SK-N-SH treated with all-trans-retinoic acid at 6 μM for 48 hours (cell line): ENCODE data around the gene COPZ2.

Experiments
- ARNTL ChIP-seq: fragments of 450-650 bp; formaldehyde crosslinking; IDR thresholded peaks from 2 replicates; pipeline ENCODE4 v1.5.0; 2020; ENCODE audit warnings: low read depth, mild to moderate bottlenecking, moderate library complexity, borderline replicate concordance
- CREB5 ChIP-seq: fragments of 250-450 bp; sonication (Bioruptor Pico); IDR thresholded peaks from 2 replicates; pipeline ENCODE4 v1.5.1; 2020; ENCODE audit warnings: low read depth, mild to moderate bottlenecking, moderate library complexity
- RARB ChIP-seq: fragments of 250-450 bp; sonication (Bioruptor Pico); IDR thresholded peaks from 2 replicates; pipeline ENCODE4 v1.8.0; 2021; ENCODE audit warnings: mild to moderate bottlenecking, moderate library complexity
- SNAI2 ChIP-seq: fragments of 250-450 bp; sonication (Bioruptor Pico); IDR thresholded peaks from 2 replicates; pipeline ENCODE4 v1.5.0; 2020; ENCODE audit warnings: mild to moderate bottlenecking, moderate library complexity
- TCF4 ChIP-seq: fragments of 250-450 bp; sonication (Bioruptor Pico); IDR thresholded peaks from 2 replicates; pipeline ENCODE4 v1.8.0; 2021; ENCODE audit warnings: mild to moderate bottlenecking, moderate library complexity, borderline replicate concordance
- ZFP3 ChIP-seq: fragments of 250-450 bp; sonication (Bioruptor Pico); IDR thresholded peaks from 2 replicates; pipeline ENCODE4 v1.5.0; 2020; ENCODE audit warnings: mild to moderate bottlenecking, moderate library complexity

DNA sequence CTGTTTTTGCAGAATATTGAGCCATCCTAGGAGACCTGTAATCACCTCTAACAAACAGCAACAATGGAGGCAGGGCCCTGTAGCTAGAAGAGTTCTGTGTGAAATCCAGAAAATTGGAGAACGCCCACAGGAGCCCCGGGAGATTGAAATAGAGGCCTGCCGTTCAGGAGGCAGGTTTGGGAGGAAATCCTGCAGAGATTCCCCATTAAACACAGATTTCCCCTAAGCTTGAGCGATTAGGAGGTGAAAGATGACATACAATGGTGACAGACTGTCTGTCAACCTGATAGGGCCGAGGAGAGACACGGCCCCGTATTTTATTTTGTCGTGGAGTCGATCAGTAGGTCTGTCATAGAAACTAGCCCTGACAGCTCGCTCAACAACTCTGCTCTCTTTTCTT lies 48.4 kb downstream of the COPZ2 start:
- TF ChIP-seq CREB5 (CRISPR knock-in tag) (no peak), RARB (CRISPR knock-in tag) (no peak), SNAI2 (no peak), ARNTL (CRISPR knock-in tag) (no peak), ZFP3 (CRISPR knock-in tag) (no peak), TCF4 (CRISPR knock-in tag) (no peak)
